H9 (cell line): ENCODE results near the gene AGBL4. TPM values are rescaled to one million over a fixed set of nuclear protein-coding genes. Genes with fewer than 3 reads are reported as not detected.

Source experiments
- DNase-seq: peaks from one replicate; pipeline ENCODE4 v3.0.0-alpha.2; 2017
- H2AFZ ChIP-seq: one replicate; pipeline ENCODE4 v1.6.1; 2013; ENCODE audit warnings: mild to moderate bottlenecking, low read length, control low read depth, moderate library complexity
- H2AK5ac ChIP-seq: 2 replicates; pipeline ENCODE4 v1.6.1; 2013; ENCODE audit warnings: low read length, control low read depth, mixed read lengths; ENCODE audit not compliant: insufficient read length
- H2BK120ac ChIP-seq: one replicate; pipeline ENCODE4 v1.6.1; 2013; ENCODE audit warnings: low read depth, mild to moderate bottlenecking, low read length, control low read depth, inconsistent platforms; ENCODE audit not compliant: poor library complexity, severe bottlenecking
- H2BK12ac ChIP-seq: 2 replicates; pipeline ENCODE4 v1.6.1; 2013; ENCODE audit warnings: low read length, control low read depth, mixed read lengths, low read depth; ENCODE audit not compliant: insufficient read length
- H2BK15ac ChIP-seq: 2 replicates; pipeline ENCODE4 v1.6.1; 2013; ENCODE audit warnings: low read depth, low read length, control low read depth
- H2BK20ac ChIP-seq: one replicate; pipeline ENCODE4 v1.6.1; 2013; ENCODE audit warnings: low read depth, mild to moderate bottlenecking, low read length, control low read depth, inconsistent platforms; ENCODE audit not compliant: poor library complexity, severe bottlenecking
- H2BK5ac ChIP-seq: 2 replicates; pipeline ENCODE4 v1.6.1; 2013; ENCODE audit warnings: low read length, control low read depth, mixed read lengths; ENCODE audit not compliant: insufficient read length
- H3K14ac ChIP-seq: 2 replicates; pipeline ENCODE4 v1.6.1; 2013; ENCODE audit warnings: low read length, control low read depth; ENCODE audit not compliant: insufficient read depth
- H3K18ac ChIP-seq: 2 replicates; pipeline ENCODE4 v1.6.1; 2013; ENCODE audit warnings: low read depth, mild to moderate bottlenecking, mixed read lengths, low read length, control low read depth; ENCODE audit not compliant: insufficient read length
- H3K23ac ChIP-seq: 2 replicates; pipeline ENCODE4 v1.6.1; 2013; ENCODE audit warnings: low read length, control low read depth, mixed read lengths, low read depth; ENCODE audit not compliant: insufficient read length
- H3K23me2 ChIP-seq: 2 replicates; pipeline ENCODE4 v1.6.1; 2013; ENCODE audit warnings: low read depth, mild to moderate bottlenecking, mixed read lengths, low read length, control low read depth; ENCODE audit not compliant: insufficient read length, poor library complexity, severe bottlenecking
- H3K27ac ChIP-seq: 2 replicates; pipeline ENCODE4 v1.5.1; 2013; ENCODE audit warnings: low read length, control low read depth, mixed read lengths, low read depth; ENCODE audit not compliant: insufficient read length
- H3K27me3 ChIP-seq: 2 replicates; pipeline ENCODE4 v1.6.1; 2013; ENCODE audit warnings: low read length, control low read depth, inconsistent platforms; ENCODE audit not compliant: insufficient read depth
- H3K4ac ChIP-seq: 2 replicates; pipeline ENCODE4 v1.6.1; 2013; ENCODE audit warnings: low read depth, mild to moderate bottlenecking, control low read depth, inconsistent platforms, low read length, moderate library complexity
- H3K4me1 ChIP-seq: 2 replicates; pipeline ENCODE4 v1.6.1; 2013; ENCODE audit warnings: low read length, control low read depth, inconsistent platforms; ENCODE audit not compliant: insufficient read depth
- H3K4me2 ChIP-seq: 2 replicates; pipeline ENCODE4 v1.6.1; 2013; ENCODE audit warnings: low read length, control low read depth, mixed read lengths; ENCODE audit not compliant: insufficient read length, insufficient read depth
- H3K56ac ChIP-seq: 2 replicates; pipeline ENCODE4 v1.6.1; 2013; ENCODE audit warnings: low read depth, mild to moderate bottlenecking, mixed read lengths, low read length, control low read depth; ENCODE audit not compliant: insufficient read length
- H3K79me1 ChIP-seq: 2 replicates; pipeline ENCODE4 v1.6.1; 2013; ENCODE audit warnings: low read depth, mild to moderate bottlenecking, moderate library complexity, low read length, control low read depth, inconsistent platforms; ENCODE audit not compliant: insufficient read depth, poor library complexity, severe bottlenecking
- H3K79me2 ChIP-seq: 2 replicates; pipeline ENCODE4 v1.6.1; 2013; ENCODE audit warnings: low read length, control low read depth, inconsistent platforms; ENCODE audit not compliant: insufficient read depth
- H3K9ac ChIP-seq: 2 replicates; pipeline ENCODE4 v1.6.1; 2013; ENCODE audit warnings: low read length, control low read depth, mixed read lengths; ENCODE audit not compliant: insufficient read length; ENCODE audit errors: extremely low read depth
- H3K9me3 ChIP-seq: one replicate; pipeline ENCODE4 v1.6.1; 2013; ENCODE audit warnings: low read depth, low read length, inconsistent platforms; ENCODE audit not compliant: control insufficient read depth
- H3T11ph ChIP-seq: one replicate; pipeline ENCODE4 v1.6.1; 2013; ENCODE audit warnings: mild to moderate bottlenecking, low read length, control low read depth, inconsistent platforms
- H4K20me1 ChIP-seq: one replicate; pipeline ENCODE4 v1.6.1; 2013; ENCODE audit not compliant: control insufficient read depth, insufficient read length, insufficient read depth
- H4K5ac ChIP-seq: 2 replicates; pipeline ENCODE4 v1.6.1; 2013; ENCODE audit warnings: low read depth, mild to moderate bottlenecking, mixed read lengths, low read length, control low read depth; ENCODE audit not compliant: insufficient read length
- H4K8ac ChIP-seq: replicated peaks from 2 replicates; pipeline ENCODE4 v1.6.1; 2013; ENCODE audit warnings: low read length, control low read depth, mixed read lengths, low read depth; ENCODE audit not compliant: insufficient read length
- H4K91ac ChIP-seq: 2 replicates; pipeline ENCODE4 v1.6.1; 2013; ENCODE audit warnings: low read depth, mild to moderate bottlenecking, moderate library complexity, mixed read lengths, low read length, control low read depth; ENCODE audit not compliant: insufficient read length
- H3K27ac Mint-ChIP-seq, 3 experiments: 2 replicates in 2 of 3; 3 replicates in 1 of 3; pipeline ENCODE4 v1.8.0; 2020 to 2021; ENCODE audit warnings: mixed read lengths in 3 of 3, mild to moderate bottlenecking in 1 of 3, moderate library complexity in 1 of 3
- H3K27me3 Mint-ChIP-seq: 2 replicates; pipeline ENCODE4 v1.8.0; 2021; ENCODE audit warnings: low read depth, mild to moderate bottlenecking, moderate library complexity, mixed read lengths
- H3K36me3 Mint-ChIP-seq, 3 experiments: 2 replicates in 2 of 3; 3 replicates in 1 of 3; pipeline ENCODE4 v1.8.0; 2020 to 2021; ENCODE audit warnings: low read depth in 3 of 3, mixed read lengths in 3 of 3; ENCODE audit not compliant: insufficient read depth in 1 of 3
- H3K4me1 Mint-ChIP-seq, 2 experiments: 2 replicates each; pipeline ENCODE4 v1.8.0; 2020; ENCODE audit warnings: mixed read lengths in 2 of 2
- H3K4me3 Mint-ChIP-seq, 2 experiments: 2 replicates in 1 of 2; 3 replicates in 1 of 2; pipeline ENCODE4 v1.8.0; 2020 to 2021; ENCODE audit warnings: mild to moderate bottlenecking in 2 of 2, mixed read lengths in 2 of 2, moderate library complexity in 1 of 2
- H3K9me3 Mint-ChIP-seq, 2 experiments: 2 replicates in 1 of 2; 3 replicates in 1 of 2; pipeline ENCODE4 v1.8.0; 2020; ENCODE audit warnings: mild to moderate bottlenecking in 2 of 2, mixed read lengths in 2 of 2, moderate library complexity in 1 of 2
- CTCF ChIP-seq: fragments of 200-600 bp; sonication (generic); conservative IDR thresholded peaks from 3 replicates; pipeline ENCODE4 v1.8.0; 2021; ENCODE audit warnings: antibody characterized with exemption, mild to moderate bottlenecking
- WGBS: extraction: QIAGEN DNeasy Blood & Tissue Kit; methylation state at CpG from one replicate; pipeline ENCODE4 v1.1.7; 2013; ENCODE audit warnings: missing lambda C conversion rate, low lambda C conversion rate, mixed read lengths; ENCODE audit not compliant: insufficient read length; ENCODE audit errors: extremely low coverage; 5-methylcytosine and 5-hydroxymethylcytosine counted together
- total RNA-seq: library from RNA; stranded (reverse); gene quantifications from 2 replicates; pipeline ENCODE4 v1.2.1, GENCODE V29; 2021

Gene AGBL4
- total RNA-seq, 1 experiment from 2014 or later = not detected

GRCh38 chr1:48506870-48507269 lies 1516.9 kb downstream of the AGBL4 start:
- no peaks in the 10 kb centered on the region for H3K4me1 ChIP-seq
- H2AFZ ChIP-seq = no peak overlapping the region
- H3K27me3 Mint-ChIP-seq = no peaks in the 10 kb centered on the region; the same call in none of the 2 replicates
- no peak overlapping the region for H2BK15ac ChIP-seq
- no peak overlapping the region for H3K9ac ChIP-seq
- no peak overlapping the region for H3K56ac ChIP-seq
- H3K27ac ChIP-seq = no peak overlapping the region
- no peaks in the 10 kb centered on the region for H3K23me2 ChIP-seq
- no peak overlapping the region for H3K4ac ChIP-seq
- H2BK5ac ChIP-seq = no peak overlapping the region
- no peak overlapping the region for H2AK5ac ChIP-seq
- H4K8ac ChIP-seq = no peak overlapping the region
- no peak overlapping the region for H2BK120ac ChIP-seq
- H3K79me2 ChIP-seq = no peaks in the 10 kb centered on the region
- H2BK12ac ChIP-seq = no peak overlapping the region
- H3K9me3 Mint-ChIP-seq = no peaks in the 10 kb centered on the region
- WGBS = no CpG with 5 or more reads among the region's 1 CpG
- H3K18ac ChIP-seq = no peak overlapping the region
- no peaks in the 10 kb centered on the region for H3K27me3 ChIP-seq
- H4K91ac ChIP-seq = no peak overlapping the region
- 0 out of 4 replicates have a peak, but pooled peaks cover 0 to 2% of the 10 kb centered on the region in 2 experiments for H3K4me1 Mint-ChIP-seq
- H3K4me2 ChIP-seq = no peak overlapping the region
- H3K27ac Mint-ChIP-seq = no peak overlapping the region
- no peak overlapping the region for H2BK20ac ChIP-seq
- H3K9me3 ChIP-seq = no peaks in the 10 kb centered on the region
- no peak overlapping the region for H3K4me3 Mint-ChIP-seq
- no peaks in the 10 kb centered on the region; a peak in 1 of 7 replicates for H3K36me3 Mint-ChIP-seq
- H3K23ac ChIP-seq = no peak overlapping the region
- no peak for DNase-seq
- H3K79me1 ChIP-seq = no peaks in the 10 kb centered on the region
- H4K20me1 ChIP-seq = no peaks in the 10 kb centered on the region
- no peak for TF ChIP-seq CTCF
- no peak overlapping the region for H3T11ph ChIP-seq
- H3K14ac ChIP-seq = no peak overlapping the region
- H4K5ac ChIP-seq = no peak overlapping the region
